Right atrium auricular region (tissue), 2 donors: ENCODE measurements around the gene BSN. TPM values are rescaled to one million over a fixed set of nuclear protein-coding genes. Genes with fewer than 3 reads are reported as not detected.

Source experiments
- DNase-seq: peaks from one replicate; pipeline ENCODE4 v3.0.0-alpha.2; 2019; ENCODE audit warnings: low spot score
- H3K27ac ChIP-seq, 2 donors: fragments of 200-600 bp; sonication (generic); 1 replicate in 1 of 2; 2 replicates in 1 of 2; pipeline ENCODE4 v1.5.1; 2016 to 2019
- H3K27me3 ChIP-seq, 2 donors: fragments of 200-600 bp; sonication (generic); one replicate each; pipeline versions ENCODE4 v1.5.1 to v1.6.0; 2017 to 2019
- H3K36me3 ChIP-seq: fragments of 200-600 bp; sonication (generic); one replicate; pipeline ENCODE4 v1.5.1; 2016
- H3K4me1 ChIP-seq, 2 donors: fragments of 200-600 bp; sonication (generic); one replicate each; pipeline versions ENCODE4 v1.5.1 to v1.6.0; 2017 to 2019
- H3K4me3 ChIP-seq, 2 donors: fragments of 200-600 bp; sonication (generic); 1 replicate in 1 of 2; 2 replicates in 1 of 2; pipeline ENCODE4 v1.5.1; 2017 to 2019; ENCODE audit warnings: mild to moderate bottlenecking in 1 of 2, moderate library complexity in 1 of 2
- H3K9me3 ChIP-seq, 2 donors: fragments of 200-600 bp; sonication (generic); one replicate each; pipeline ENCODE4 v1.5.1; 2019
- total RNA-seq, 2 donors: library from RNA; depleted of rRNA; stranded (reverse); fragments of >200 nt; gene quantifications; one replicate each; pipeline ENCODE4 v1.1.0, GENCODE V29; 2016
- TF ChIP-seq, protein P1 (sequence below), 2 donors: fragments of 200-600 bp; sonication (generic); IDR thresholded peaks; one replicate each; pipeline ENCODE4 v1.5.1; 2019; ENCODE audit warnings: antibody characterized with exemption in 2 of 2

The BSN gene
- total RNA-seq, 2 donors from 2014 or later = 0.41 to 0.63 TPM

DNA sequence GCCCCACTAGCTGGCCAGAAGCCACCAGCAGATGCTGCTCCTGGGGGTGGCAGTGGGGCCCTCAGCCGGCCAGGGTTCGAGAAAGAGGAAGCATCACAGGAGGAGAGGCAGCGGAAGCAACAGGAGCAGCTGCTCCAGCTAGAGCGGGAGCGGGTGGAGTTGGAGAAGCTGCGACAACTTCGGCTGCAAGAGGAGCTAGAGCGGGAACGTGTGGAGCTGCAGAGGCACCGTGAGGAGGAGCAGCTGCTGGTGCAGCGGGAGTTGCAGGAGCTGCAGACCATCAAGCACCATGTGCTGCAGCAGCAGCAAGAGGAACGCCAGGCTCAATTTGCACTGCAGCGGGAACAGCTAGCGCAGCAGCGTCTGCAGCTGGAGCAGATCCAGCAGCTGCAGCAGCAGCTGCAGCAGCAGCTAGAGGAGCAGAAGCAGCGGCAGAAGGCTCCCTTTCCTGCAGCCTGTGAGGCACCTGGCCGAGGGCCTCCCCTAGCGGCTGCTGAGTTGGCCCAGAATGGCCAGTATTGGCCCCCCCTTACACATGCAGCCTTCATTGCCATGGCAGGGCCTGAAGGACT is 102.3 kb downstream of the BSN start:
- H3K27ac ChIP-seq = no peak overlapping the region
- no peaks in the 10 kb centered on the region for H3K27me3 ChIP-seq
- H3K4me3 ChIP-seq = no peak overlapping the region
- no peaks in the 10 kb centered on the region for H3K4me1 ChIP-seq
- no peak for DNase-seq
- no peaks in the 10 kb centered on the region for H3K9me3 ChIP-seq
- H3K36me3 ChIP-seq = no peaks in the 10 kb centered on the region
- TF ChIP-seq, protein P1, sequence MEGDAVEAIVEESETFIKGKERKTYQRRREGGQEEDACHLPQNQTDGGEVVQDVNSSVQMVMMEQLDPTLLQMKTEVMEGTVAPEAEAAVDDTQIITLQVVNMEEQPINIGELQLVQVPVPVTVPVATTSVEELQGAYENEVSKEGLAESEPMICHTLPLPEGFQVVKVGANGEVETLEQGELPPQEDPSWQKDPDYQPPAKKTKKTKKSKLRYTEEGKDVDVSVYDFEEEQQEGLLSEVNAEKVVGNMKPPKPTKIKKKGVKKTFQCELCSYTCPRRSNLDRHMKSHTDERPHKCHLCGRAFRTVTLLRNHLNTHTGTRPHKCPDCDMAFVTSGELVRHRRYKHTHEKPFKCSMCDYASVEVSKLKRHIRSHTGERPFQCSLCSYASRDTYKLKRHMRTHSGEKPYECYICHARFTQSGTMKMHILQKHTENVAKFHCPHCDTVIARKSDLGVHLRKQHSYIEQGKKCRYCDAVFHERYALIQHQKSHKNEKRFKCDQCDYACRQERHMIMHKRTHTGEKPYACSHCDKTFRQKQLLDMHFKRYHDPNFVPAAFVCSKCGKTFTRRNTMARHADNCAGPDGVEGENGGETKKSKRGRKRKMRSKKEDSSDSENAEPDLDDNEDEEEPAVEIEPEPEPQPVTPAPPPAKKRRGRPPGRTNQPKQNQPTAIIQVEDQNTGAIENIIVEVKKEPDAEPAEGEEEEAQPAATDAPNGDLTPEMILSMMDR (IDR thresholded peaks at IDR 0.05) = no peak

DNA sequence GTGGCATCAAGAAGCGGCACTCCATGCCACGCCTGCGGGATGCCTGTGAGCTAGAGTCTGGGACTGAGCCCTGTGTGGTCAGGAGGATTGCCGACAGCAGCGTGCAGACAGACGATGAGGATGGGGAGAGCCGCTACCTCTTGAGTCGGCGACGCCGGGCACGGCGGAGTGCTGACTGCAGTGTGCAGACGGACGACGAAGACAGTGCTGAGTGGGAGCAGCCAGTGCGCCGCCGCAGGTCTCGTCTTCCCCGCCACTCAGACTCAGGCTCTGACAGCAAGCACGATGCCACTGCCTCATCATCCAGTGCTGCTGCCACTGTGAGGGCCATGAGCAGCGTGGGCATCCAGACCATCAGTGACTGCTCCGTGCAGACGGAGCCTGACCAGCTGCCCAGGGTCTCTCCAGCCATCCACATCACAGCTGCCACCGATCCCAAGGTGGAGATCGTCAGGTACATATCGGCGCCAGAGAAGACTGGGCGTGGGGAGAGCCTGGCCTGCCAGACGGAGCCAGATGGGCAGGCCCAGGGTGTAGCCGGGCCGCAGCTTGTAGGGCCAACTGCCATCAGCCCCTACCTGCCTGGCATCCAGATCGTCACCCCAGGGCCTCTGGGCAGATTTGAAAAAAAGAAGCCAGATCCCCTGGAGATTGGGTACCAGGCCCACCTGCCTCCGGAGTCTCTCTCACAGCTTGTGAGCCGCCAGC is 103.1 kb downstream of the BSN start:
- Histone ChIP-seq H3K36me3 (no peaks in the 10 kb centered on the region), H3K4me3 (no peak overlapping the region), H3K9me3 (no peaks in the 10 kb centered on the region), H3K4me1 (no peaks in the 10 kb centered on the region), H3K27ac (no peak overlapping the region), H3K27me3 (no peaks in the 10 kb centered on the region)
- TF ChIP-seq, protein P1 (IDR thresholded peaks at IDR 0.05) = no peak
- DNase-seq = no peak

DNA sequence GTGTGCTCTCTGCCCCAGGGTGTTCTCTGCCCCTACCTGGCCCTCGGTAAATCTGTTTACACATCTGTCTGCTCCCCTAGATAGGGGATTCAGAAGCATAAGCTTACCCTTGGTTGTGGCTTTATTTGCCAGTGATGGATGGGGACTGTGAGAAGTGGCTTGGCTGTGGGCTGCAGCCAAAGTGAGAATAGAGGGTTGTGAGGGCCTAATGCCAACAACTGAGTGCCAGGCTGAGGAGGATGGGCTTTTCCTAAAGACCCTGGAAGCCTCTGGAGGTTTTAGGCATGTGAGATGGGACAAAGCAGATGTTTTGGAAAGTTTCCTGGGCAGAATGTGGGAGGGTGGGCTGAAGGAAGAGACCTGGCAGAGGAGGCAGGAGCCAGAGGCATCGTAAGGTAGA is 104.4 kb downstream of the BSN start:
- Histone ChIP-seq H3K27ac (no peak overlapping the region), H3K4me3 (no peak overlapping the region), H3K27me3 (no peaks in the 10 kb centered on the region), H3K4me1 (no peaks in the 10 kb centered on the region), H3K9me3 (no peaks in the 10 kb centered on the region), H3K36me3 (no peaks in the 10 kb centered on the region)
- DNase-seq = no peak
- TF ChIP-seq, protein P1 (IDR thresholded peaks at IDR 0.05) = no peak

DNA sequence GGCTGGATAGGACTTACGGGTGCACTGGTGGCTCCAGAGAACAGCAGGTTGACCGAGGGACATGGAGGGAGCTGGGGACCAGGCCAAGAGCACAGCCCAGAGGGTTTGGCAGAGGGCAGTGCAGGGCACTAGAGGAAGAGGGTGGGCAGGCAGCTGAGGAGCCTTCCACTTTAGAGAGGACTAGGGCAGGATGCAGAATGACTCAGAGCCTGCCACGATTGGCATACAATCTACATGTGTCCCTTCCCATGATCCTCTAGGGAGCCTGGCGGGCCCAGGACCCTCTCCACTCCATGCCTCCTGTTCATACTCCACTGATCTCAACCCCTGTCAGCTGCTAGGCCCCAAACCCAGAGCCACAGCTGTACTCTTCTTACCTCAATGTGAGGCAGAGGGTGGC is 105.5 kb downstream of the BSN start:
- Histone ChIP-seq H3K27me3 (no peaks in the 10 kb centered on the region), H3K4me1 (no peaks in the 10 kb centered on the region), H3K36me3 (no peaks in the 10 kb centered on the region), H3K9me3 (no peaks in the 10 kb centered on the region), H3K4me3 (no peak overlapping the region), H3K27ac (no peak overlapping the region)
- TF ChIP-seq, protein P1 (IDR thresholded peaks at IDR 0.05) = no peak
- DNase-seq = no peak

DNA sequence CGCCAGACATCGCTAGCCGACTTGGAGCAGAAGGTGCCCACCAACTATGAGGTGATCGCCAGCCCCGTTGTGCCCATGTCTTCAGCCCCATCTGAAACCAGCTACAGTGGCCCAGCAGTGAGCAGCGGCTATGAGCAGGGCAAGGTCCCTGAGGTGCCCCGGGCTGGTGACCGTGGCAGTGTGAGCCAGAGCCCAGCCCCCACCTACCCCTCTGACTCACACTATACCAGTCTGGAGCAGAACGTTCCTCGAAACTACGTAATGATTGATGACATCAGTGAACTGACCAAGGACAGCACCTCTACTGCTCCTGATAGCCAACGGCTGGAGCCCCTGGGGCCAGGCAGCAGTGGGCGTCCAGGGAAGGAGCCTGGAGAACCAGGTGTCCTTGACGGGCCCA is 107.0 kb downstream of the BSN start:
- no peaks in the 10 kb centered on the region for H3K36me3 ChIP-seq
- DNase-seq = no peak
- TF ChIP-seq, protein P1 (IDR thresholded peaks at IDR 0.05) = no peak

DNA sequence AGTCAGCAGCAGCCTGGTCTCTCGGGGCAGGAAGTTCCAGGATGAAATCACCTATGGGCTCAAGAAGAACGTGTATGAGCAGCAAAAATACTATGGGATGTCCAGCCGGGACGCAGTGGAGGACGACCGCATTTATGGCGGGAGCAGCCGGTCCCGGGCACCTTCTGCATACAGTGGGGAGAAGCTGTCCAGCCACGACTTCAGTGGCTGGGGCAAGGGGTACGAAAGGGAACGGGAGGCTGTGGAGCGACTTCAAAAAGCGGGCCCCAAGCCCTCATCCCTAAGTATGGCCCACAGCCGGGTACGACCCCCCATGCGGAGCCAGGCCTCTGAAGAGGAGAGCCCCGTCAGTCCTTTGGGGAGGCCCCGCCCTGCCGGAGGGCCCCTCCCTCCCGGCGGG is 107.7 kb downstream of the BSN start:
- TF ChIP-seq, protein P1 (IDR thresholded peaks at IDR 0.05) = no peak
- no peak overlapping the region for H3K4me3 ChIP-seq
- DNase-seq = no peak
- no peaks in the 10 kb centered on the region for H3K27me3 ChIP-seq
- no peaks in the 10 kb centered on the region for H3K9me3 ChIP-seq
- no peaks in the 10 kb centered on the region for H3K36me3 ChIP-seq
- H3K27ac ChIP-seq = no peak overlapping the region
- no peaks in the 10 kb centered on the region for H3K4me1 ChIP-seq

More for the DNA sequence above, 107.0 kb downstream of the BSN start:
- Histone ChIP-seq H3K27me3 (no peaks in the 10 kb centered on the region), H3K9me3 (no peaks in the 10 kb centered on the region), H3K4me1 (no peaks in the 10 kb centered on the region), H3K4me3 (no peak overlapping the region), H3K27ac (no peak overlapping the region)
